GM12892 (cell line): ENCODE data around the gene TIMM22.
"Not testable (repeated sequence)": the region's sequence is repeated elsewhere in the genome, so short reads cannot be mapped to it uniquely, and the experiment has no call there.

Source experiments
- DNase-seq: peaks from one replicate; pipeline ENCODE4 v3.0.0; 2011; ENCODE audit not compliant: insufficient read length
- FAIRE-seq: peaks from 2 replicates; lab custom pipeline; 2011; peaks lifted over from hg19 to GRCh38; lab: Jason Lieb, UNC
- POLR2A ChIP-seq: IDR thresholded peaks from 2 replicates; pipeline ENCODE4 v1.6.1; 2011; ENCODE audit warnings: low read depth, low read length, control low read depth
- POLR2AphosphoS5 ChIP-seq: IDR thresholded peaks from 2 replicates; pipeline ENCODE4 v1.6.1; 2011; ENCODE audit warnings: low read depth, low read length, control low read depth
- TAF1 ChIP-seq: IDR thresholded peaks from 2 replicates; pipeline ENCODE4 v1.6.1; 2011; ENCODE audit warnings: low read depth, mild to moderate bottlenecking, control low read depth, low read length, borderline replicate concordance

TIMM22 gene

DNA sequence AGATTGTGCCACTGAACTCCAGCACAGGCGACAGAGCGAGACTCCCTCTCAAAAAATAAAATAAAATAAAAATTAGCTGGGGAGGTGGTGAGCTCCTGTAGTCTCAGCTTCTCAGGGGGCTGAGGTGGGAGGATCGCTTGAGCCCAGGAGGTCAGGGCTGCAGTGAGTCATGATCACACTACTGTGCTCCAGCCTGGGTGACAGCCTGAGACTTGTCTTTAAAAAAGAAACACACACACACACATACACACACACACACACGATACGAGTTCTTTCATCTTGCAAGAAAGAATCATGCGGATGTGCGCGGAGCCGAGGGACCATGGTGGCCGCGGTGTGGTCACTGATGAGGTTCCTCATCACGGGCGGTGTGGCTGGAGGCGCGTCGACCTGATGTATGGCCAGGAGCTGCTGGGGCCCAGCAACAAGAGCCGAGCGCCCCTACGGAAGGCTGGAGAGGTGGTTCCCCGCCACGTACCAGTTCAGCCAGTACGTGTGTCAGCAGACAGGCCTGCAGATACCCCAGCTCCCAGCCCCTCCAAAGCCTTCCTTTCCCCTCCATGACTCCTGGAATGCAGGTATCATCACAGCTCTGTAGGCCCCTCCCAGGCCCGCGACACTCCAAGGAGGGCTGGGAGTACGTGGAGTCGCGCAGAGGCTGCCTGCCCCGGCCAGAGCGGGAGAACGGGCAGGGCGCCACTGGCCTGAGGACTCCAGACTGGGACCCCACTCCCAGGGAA lies 38.0 kb upstream of the TIMM22 start:
- no peak for FAIRE-seq
- no peak for DNase-seq
- TF ChIP-seq POLR2AphosphoS5: no peak
- TF ChIP-seq TAF1: no peak
- TF ChIP-seq POLR2A: no peak

DNA sequence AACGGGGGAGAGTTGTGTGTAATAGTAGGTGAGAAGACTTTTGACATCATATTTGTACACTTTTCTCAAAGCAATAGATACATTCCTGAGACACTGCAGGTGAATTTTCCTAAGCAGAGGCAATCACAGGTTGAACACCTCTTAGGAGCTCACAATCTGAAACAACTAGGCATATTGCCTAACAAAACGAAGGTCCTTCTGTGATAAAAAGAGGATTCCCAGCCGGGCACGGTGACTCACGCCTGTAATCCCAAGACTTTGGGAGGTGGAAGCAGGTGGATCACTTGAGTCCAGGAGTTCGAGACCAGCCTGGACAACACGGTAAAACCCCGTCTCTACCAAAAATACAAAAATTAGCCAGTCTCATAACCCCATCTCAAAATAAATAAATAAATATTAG lies 34.8 kb upstream of the TIMM22 start:
- no peak for DNase-seq
- no peak for FAIRE-seq
- TF ChIP-seq POLR2AphosphoS5: no peak
- TF ChIP-seq TAF1: no peak
- TF ChIP-seq POLR2A: no peak

DNA sequence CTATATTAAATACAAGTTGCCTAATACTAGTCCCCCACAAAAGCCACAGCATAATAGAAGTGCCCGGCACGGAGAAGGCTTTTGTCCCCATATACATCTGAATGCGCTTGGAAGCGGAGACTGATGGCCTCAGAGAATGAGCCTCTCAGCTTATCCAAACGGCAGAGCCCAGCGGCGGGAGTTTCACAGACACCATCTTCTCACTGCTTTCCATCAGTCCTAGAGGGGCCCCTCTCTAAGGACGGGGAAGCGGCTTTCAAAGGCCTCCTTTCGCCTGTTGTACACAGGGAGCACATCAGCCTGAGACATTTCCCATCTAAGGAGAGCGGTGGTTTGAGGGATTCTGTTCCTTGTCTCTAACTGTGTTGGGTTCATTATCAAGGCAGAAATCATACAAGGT lies 34.3 kb upstream of the TIMM22 start:
- FAIRE-seq: no peak
- TF ChIP-seq POLR2AphosphoS5 (no peak), TAF1 (no peak), POLR2A (no peak)
- no peak for DNase-seq

DNA sequence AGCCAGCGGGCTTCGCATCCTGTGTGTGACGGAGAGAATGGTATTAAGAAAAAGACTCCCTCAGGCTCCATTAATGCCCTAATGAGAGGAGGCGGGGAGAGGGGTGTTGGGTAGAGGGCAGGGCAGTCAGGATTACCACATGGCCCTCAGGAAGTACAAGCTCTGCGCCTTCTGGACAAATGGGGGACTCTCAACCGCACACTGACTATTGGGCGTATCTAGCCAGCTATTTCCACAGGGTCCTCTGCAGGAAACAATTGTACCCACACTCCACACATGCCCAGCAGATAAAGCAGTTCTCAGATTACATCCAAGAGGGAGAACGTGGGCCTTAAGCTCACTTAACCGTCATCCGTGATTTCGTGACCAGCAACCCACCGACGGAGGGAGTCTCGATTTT lies 32.1 kb upstream of the TIMM22 start:
- DNase-seq (no peak), FAIRE-seq (no peak)
- no peak for TF ChIP-seq POLR2A
- no peak for TF ChIP-seq TAF1
- no peak for TF ChIP-seq POLR2AphosphoS5

DNA sequence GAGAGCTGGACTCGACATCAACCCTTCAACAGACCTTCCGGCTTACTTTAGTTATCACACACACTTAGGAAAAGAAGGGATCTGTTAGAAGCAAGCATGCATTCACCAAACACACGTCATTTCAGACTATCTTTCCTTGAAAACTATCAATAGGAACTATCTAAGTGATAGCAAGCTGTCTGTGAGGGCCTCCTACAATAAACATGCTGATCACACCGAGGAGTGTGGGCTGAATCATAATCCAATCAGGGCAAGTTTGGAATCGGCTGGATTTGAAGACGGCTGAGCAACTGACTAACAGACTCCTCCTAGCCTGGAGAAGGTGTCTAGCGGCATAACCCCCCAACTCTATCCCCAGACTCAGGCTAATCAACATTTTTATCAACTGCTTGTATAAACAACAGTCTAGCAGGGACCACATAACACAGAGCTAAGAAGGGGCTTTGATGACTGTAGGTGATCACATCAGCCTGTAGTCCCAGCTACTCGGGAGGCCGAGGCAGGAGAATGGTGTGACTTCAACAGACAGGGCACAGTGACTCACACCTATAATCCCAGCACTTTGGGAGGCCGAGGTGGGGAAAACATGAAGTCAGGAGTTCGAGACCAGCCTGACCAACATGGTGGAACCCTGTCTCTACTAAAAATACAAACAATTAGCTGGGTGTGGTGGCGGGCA lies 31.5 kb upstream of the TIMM22 start:
- no peak for FAIRE-seq
- no peak for TF ChIP-seq POLR2AphosphoS5
- no peak for TF ChIP-seq POLR2A
- TF ChIP-seq TAF1: no peak
- DNase-seq: no peak

DNA sequence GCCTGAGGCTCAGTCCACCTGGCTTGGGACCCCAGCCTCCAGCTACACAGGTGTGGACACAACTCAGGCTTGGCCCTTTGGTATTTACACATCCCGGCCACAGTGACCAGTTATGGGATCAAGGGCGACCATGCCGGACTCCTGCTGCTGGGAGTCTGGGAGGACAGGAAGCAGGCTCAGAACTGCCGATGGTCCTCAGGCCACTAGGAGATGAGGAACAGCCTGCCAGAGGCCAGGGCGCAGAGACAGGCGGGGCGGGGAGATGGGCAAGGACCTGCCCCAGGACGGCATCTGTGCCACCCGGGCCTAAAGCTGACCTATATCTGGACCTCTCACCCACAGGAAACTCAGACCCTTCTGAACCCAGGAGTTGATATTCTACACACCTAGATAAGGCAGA lies 29.8 kb upstream of the TIMM22 start:
- DNase-seq (no peak), FAIRE-seq (no peak)
- TF ChIP-seq TAF1: no peak

DNA sequence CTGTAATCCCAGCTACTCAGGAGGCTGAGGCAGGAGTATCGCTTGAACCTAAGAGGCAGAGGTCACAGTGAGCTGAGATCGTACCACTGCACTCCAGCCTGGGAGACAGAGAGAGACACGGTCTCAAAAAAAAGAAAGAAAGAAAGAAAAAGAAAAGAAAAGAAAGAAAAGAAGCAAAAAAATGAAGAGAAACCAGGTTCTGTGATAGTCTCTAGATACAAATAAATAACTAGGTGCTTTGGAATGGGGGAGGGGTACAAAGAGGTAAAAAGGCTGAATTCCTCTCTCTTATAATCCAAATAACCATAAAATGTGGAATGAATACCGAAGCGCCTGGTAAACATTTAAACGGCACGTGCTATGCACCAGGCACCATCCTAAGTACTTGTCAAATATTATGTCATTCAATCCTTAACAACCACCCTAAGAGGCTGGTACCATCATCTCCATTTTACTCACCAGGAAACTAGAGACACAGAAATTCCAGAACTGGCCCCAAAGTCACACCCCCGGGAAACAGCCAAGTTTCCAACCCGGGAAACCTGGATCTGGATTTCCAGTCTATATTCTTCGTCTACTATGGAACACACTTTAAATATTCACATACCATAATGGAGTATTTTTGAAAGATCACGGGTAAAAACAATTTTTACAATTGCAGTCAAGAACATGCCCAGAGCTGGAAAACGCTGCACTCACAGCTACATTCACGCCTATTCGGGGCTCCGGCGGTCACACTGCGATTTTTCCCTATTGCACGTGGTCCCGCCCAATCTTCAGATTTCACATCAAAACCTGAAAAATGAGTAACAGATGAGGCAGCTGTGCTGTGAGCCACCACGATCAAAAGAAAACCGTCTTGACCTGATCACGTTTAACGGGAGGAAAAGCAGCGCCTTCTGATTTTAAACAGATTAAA lies 27.9 kb upstream of the TIMM22 start:
- FAIRE-seq: no peak
- TF ChIP-seq POLR2AphosphoS5 (no peak), TAF1 (no peak), POLR2A (no peak)
- no peak for DNase-seq

- FAIRE-seq (no peak), DNase-seq (no peak)
- TF ChIP-seq POLR2AphosphoS5 (no peak), TAF1 (no peak), POLR2A (no peak)
Measured at GRCh38 chr17:969811-970355, 27.0 kb upstream of the TIMM22 start.

GRCh38 chr17:970364-970763 lies 26.6 kb upstream of the TIMM22 start:
- TF ChIP-seq POLR2AphosphoS5 (no peak), TAF1 (no peak)

DNA sequence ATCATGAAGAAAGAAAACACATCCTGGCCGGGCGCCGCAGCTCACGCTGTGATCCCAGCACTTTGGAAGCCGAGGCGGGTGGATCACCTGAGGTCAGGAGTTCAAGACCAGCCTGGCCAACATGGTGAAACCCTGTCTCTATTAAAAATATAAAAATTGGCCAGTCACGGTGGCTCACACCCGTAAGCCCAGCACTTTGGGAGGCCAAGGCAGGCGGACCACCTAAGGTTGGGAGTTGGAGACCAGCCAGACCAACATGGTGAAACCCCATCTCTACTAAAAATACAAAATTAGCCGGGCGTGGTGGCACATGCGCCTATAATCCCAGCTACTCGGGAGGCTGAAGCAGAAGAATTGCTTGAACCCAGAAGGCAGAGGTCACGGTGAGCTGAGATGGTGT lies 25.1 kb upstream of the TIMM22 start:
- not testable (repeated sequence) for DNase-seq, FAIRE-seq

More at GRCh38 chr17:970364-970763, 26.6 kb upstream of the TIMM22 start:
- DNase-seq (no peak), FAIRE-seq (no peak)

- TF ChIP-seq POLR2AphosphoS5 (no peak), TAF1 (no peak), POLR2A (no peak)
- DNase-seq (no peak), FAIRE-seq (no peak)
Measured at GRCh38 chr17:973053-973452, 23.9 kb upstream of the TIMM22 start.

GRCh38 chr17:974778-975177 lies 22.2 kb upstream of the TIMM22 start:
- DNase-seq, FAIRE-seq: not testable (repeated sequence)
